ENCODE data around the gene TPM1.
"Not testable (repeated sequence)": the region's sequence is repeated elsewhere in the genome, so short reads cannot be mapped to it uniquely, and the experiment has no call there.

Gene TPM1

GRCh38 chr15:63041974-63042876 is at the start of gene TPM1:
TPM1 (plus strand) TSS chr15:63042747; CDS start chr15:63042830, 83 bp downstream.
- peak; percentile 86 for DNase-seq

- DNase-seq = no peak
Measured at GRCh38 chr15:62993066-62993465, 49.5 kb upstream of the TPM1 start.

GRCh38 chr15:62993632-62994031 is 48.9 kb upstream of the TPM1 start:
- not testable (repeated sequence) for DNase-seq

- no peak for DNase-seq
Measured at GRCh38 chr15:62994439-62994838, 48.1 kb upstream of the TPM1 start.

- DNase-seq = no peak
Measured at GRCh38 chr15:62994975-62995681, 47.4 kb upstream of the TPM1 start.

GRCh38 chr15:62997441-62997840 is 45.1 kb upstream of the TPM1 start:
- DNase-seq = no peak

- no peak for DNase-seq
Measured at GRCh38 chr15:62998262-62998890, 44.2 kb upstream of the TPM1 start.

- DNase-seq = peak; percentile 2
Measured at GRCh38 chr15:62999178-62999577, 43.4 kb upstream of the TPM1 start.

GRCh38 chr15:62999923-63000561 is 42.5 kb upstream of the TPM1 start:
- DNase-seq = no peak

GRCh38 chr15:63000706-63001105 is 41.8 kb upstream of the TPM1 start:
- DNase-seq = no peak

- DNase-seq = no peak
Measured at GRCh38 chr15:63004211-63004610, 38.3 kb upstream of the TPM1 start.

GRCh38 chr15:63006032-63006878 is 36.3 kb upstream of the TPM1 start:
- no peak for DNase-seq

GRCh38 chr15:63008333-63009049 is 34.1 kb upstream of the TPM1 start:
- DNase-seq = no peak

GRCh38 chr15:63010386-63010785 is 32.2 kb upstream of the TPM1 start:
- no peak for DNase-seq

GRCh38 chr15:63010920-63011693 is 31.4 kb upstream of the TPM1 start:
- DNase-seq = no peak

- no peak for DNase-seq
Measured at GRCh38 chr15:63012444-63012843, 30.1 kb upstream of the TPM1 start.

- DNase-seq = peak; percentile 72
Measured at GRCh38 chr15:63013052-63013808, 29.3 kb upstream of the TPM1 start.

- DNase-seq = no peak
Measured at GRCh38 chr15:63014578-63014977, 28.0 kb upstream of the TPM1 start.

- no peak for DNase-seq
Measured at GRCh38 chr15:63015618-63016017, 26.9 kb upstream of the TPM1 start.

- DNase-seq = no peak
Measured at GRCh38 chr15:63016234-63016633, 26.3 kb upstream of the TPM1 start.
